Cerebellar nuclear complex (tissue), 1 donor: ENCODE data around the gene FRMPD4.
"Not testable (repeated sequence)": the region's sequence is repeated elsewhere in the genome, so short reads cannot be mapped to it uniquely, and the experiment has no call there.

ENCODE experiments used
- DNase-seq, 2 experiments: peaks; one replicate each; lab custom pipeline; 2025; lab: John Stamatoyannopoulos, UW

The FRMPD4 gene

GRCh38 chrX:12138361-12139313 lies at the start of gene FRMPD4:
Gene FRMPD4 (plus strand): TSS chrX:12138473. CDS start chrX:12138972, 499 bp downstream.
- no peak for DNase-seq

GRCh38 chrX:12089740-12090139 lies 48.5 kb upstream of the FRMPD4 start:
- DNase-seq = no peak

- no peak for DNase-seq
Measured at GRCh38 chrX:12113321-12113720, 25.0 kb upstream of the FRMPD4 start.

GRCh38 chrX:12115377-12115776 lies 22.9 kb upstream of the FRMPD4 start:
- no peak for DNase-seq

- DNase-seq = no peak
Measured at GRCh38 chrX:12118134-12118533, 20.1 kb upstream of the FRMPD4 start.

GRCh38 chrX:12128017-12128416 lies 10.3 kb upstream of the FRMPD4 start:
- no peak for DNase-seq

- DNase-seq = no peak
Measured at GRCh38 chrX:12137951-12138360, 317 bp upstream of the FRMPD4 start.

GRCh38 chrX:12139934-12140611 lies 1.8 kb downstream of the FRMPD4 start:
- no peak for DNase-seq

GRCh38 chrX:12141511-12141910 lies 3.2 kb downstream of the FRMPD4 start:
- DNase-seq = no peak

- DNase-seq = no peak
Measured at GRCh38 chrX:12142661-12143060, 4.4 kb downstream of the FRMPD4 start.

GRCh38 chrX:12145402-12145801 lies 7.1 kb downstream of the FRMPD4 start:
- no peak for DNase-seq

- DNase-seq = no peak
Measured at GRCh38 chrX:12149670-12150407, 11.6 kb downstream of the FRMPD4 start.

GRCh38 chrX:12153317-12153716 lies 15.0 kb downstream of the FRMPD4 start:
- DNase-seq = no peak

- DNase-seq = no peak
Measured at GRCh38 chrX:12153741-12154140, 15.5 kb downstream of the FRMPD4 start.

- DNase-seq = no peak
Measured at GRCh38 chrX:12159799-12160198, 21.5 kb downstream of the FRMPD4 start.

- DNase-seq = no peak
Measured at GRCh38 chrX:12162420-12162819, 24.1 kb downstream of the FRMPD4 start.

- not testable (repeated sequence) for DNase-seq
Measured at GRCh38 chrX:12164180-12164579, 25.9 kb downstream of the FRMPD4 start.

- DNase-seq = no peak
Measured at GRCh38 chrX:12170755-12171154, 32.5 kb downstream of the FRMPD4 start.

- no peak for DNase-seq
Measured at GRCh38 chrX:12174358-12174757, 36.1 kb downstream of the FRMPD4 start.

GRCh38 chrX:12197030-12197429 lies 58.8 kb downstream of the FRMPD4 start:
- DNase-seq = no peak

GRCh38 chrX:12206413-12206812 lies 68.1 kb downstream of the FRMPD4 start:
- DNase-seq = no peak

- DNase-seq = no peak
Measured at GRCh38 chrX:12210196-12210815, 72.0 kb downstream of the FRMPD4 start.
